Measurements from ENCODE around the gene TAPBPL.

Gene TAPBPL

DNA sequence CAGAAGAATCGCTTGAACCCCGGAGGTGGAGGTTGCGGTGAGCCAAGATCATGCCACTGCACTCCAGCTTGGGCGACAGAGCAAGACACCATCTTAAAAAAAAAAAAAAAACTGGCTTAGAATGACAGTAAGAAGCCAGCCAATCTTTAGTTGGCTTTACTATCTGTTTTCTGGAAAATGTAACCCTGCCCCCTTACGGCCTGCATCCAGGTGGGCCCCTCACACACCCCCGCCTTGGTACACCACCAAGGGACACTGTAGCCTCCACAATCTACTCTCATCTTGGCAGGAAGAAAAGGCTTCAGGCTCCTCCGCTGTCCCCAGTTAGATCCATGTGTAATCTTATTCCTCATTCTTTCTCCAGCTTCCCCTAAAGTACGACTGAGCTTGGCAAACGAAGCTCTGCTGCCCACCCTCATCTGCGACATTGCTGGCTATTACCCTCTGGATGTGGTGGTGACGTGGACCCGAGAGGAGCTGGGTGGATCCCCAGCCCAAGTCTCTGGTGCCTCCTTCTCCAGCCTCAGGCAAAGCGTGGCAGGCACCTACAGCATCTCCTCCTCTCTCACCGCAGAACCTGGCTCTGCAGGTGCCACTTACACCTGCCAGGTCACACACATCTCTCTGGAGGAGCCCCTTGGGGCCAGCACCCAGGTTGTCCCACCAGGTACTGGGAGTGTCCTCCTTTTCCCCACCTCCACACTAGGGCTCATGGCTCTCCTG is 6.6 kb downstream of the TAPBPL start:
- in situ Hi-C loops (cut with HindIII; ENCODE audit: low sequenced_read_pairs): no loop called here

DNA sequence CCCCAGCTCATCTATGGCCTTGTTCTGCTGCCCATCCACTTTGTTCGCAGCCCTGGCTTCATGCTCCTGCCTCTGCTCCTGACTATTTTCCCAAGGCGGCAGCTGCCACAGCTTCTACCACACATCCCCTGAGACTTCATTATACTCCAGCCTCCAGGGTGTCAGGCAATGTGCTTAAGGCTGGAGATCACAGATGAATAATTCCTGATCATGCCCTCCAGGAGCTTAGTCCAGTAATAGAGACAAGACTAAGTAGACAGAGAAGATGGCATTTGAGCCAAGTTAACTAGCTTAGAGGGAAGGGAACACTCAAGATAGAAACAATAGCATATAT is 7.1 kb downstream of the TAPBPL start:
- TF ChIP-seq, protein P1, sequence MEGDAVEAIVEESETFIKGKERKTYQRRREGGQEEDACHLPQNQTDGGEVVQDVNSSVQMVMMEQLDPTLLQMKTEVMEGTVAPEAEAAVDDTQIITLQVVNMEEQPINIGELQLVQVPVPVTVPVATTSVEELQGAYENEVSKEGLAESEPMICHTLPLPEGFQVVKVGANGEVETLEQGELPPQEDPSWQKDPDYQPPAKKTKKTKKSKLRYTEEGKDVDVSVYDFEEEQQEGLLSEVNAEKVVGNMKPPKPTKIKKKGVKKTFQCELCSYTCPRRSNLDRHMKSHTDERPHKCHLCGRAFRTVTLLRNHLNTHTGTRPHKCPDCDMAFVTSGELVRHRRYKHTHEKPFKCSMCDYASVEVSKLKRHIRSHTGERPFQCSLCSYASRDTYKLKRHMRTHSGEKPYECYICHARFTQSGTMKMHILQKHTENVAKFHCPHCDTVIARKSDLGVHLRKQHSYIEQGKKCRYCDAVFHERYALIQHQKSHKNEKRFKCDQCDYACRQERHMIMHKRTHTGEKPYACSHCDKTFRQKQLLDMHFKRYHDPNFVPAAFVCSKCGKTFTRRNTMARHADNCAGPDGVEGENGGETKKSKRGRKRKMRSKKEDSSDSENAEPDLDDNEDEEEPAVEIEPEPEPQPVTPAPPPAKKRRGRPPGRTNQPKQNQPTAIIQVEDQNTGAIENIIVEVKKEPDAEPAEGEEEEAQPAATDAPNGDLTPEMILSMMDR (IDR thresholded peaks at IDR 0.05; ENCODE audit: low read depth, low read length, missing control alignments): no peak
- no peak overlapping the region for H3K4me3 ChIP-seq (ENCODE audit: low read depth, low read length)
- DNase-seq (ENCODE audit: low read depth): no peak
- in situ Hi-C loops (cut with HindIII; ENCODE audit: low sequenced_read_pairs): no loop called here

More for the DNA sequence above, 6.6 kb downstream of the TAPBPL start:
- no peak for DNase-seq (ENCODE audit: low read depth)
- TF ChIP-seq, protein P1 (IDR thresholded peaks at IDR 0.05; ENCODE audit: low read depth, low read length, missing control alignments): no peak
- H3K4me3 ChIP-seq (ENCODE audit: low read depth, low read length): no peak overlapping the region

DNA sequence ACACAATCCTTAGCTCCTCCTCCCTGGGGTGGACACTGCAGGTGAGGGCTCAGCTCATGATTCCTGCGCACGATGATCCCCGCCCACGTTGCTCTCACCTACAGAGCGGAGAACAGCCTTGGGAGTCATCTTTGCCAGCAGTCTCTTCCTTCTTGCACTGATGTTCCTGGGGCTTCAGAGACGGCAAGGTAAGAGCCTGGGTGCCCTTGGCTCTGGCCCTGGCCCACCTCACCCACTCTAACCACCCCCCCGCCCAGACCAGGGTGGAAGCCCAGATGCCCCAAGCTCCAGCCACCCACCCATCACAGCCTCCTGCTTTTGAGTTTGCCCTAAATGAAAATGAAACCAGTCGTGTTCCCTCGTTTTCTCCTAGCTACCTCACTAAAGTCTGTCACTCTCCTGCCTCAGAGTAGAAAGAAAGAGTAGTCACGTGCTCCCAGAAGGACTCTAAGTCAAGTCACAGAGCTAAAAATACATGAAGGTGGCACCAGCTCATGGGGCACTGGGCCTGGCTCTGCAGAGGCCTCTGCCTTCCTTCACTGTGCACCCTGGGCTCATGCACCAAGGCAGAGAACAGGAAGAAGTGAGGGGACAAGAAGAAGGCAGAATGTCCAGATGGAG is 9.0 kb downstream of the TAPBPL start:
- in situ Hi-C loops (cut with HindIII; ENCODE audit: low sequenced_read_pairs): loop anchor here (10.0 kb wide), 1 partner anchor 66 kb away; no protein-coding TSS in a partner anchor
- TF ChIP-seq, protein P1 (IDR thresholded peaks at IDR 0.05; ENCODE audit: low read depth, low read length, missing control alignments): no peak
- H3K4me3 ChIP-seq (ENCODE audit: low read depth, low read length): no peak overlapping the region
- DNase-seq (ENCODE audit: low read depth): no peak

DNA sequence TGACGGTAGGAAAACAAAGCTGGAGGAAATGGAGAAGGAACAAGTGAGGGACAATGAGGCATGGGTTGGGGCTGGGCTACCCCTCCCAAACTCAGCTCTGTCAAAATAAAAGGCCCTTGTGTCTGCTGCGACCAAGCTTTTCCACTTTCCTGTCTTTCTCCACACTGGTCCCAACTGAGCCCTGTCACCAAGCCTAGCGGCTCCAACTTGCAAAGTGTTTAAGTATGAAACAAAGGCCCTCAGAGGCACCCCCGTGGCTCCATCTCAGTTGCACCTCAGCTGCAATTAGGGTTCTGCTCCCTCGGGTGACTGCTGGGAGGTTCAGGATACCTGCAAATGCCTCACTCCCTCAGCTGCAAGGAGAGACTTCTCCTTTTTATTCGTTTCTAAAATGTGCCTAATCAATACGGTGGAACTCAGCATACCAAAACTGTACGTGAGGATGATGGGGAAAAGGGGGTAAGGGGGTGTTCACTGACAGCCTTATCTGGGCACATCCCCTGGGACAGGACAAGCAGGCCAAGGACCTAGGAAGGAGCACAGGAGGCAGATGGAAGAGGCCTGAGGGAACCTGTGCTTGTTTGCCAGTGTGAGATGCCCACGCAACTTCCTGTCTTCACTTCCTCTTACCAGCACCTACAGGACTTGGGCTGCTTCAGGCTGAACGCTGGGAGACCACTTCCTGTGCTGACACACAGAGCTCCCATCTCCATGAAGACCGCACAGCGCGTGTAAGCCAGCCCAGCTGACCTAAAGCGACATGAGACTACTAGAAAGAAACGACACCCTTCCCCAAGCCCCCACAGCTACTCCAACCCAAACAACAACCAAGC is 9.8 kb downstream of the TAPBPL start:
- TF ChIP-seq, protein P1 (IDR thresholded peaks at IDR 0.05; ENCODE audit: low read depth, low read length, missing control alignments): no peak

DNA sequence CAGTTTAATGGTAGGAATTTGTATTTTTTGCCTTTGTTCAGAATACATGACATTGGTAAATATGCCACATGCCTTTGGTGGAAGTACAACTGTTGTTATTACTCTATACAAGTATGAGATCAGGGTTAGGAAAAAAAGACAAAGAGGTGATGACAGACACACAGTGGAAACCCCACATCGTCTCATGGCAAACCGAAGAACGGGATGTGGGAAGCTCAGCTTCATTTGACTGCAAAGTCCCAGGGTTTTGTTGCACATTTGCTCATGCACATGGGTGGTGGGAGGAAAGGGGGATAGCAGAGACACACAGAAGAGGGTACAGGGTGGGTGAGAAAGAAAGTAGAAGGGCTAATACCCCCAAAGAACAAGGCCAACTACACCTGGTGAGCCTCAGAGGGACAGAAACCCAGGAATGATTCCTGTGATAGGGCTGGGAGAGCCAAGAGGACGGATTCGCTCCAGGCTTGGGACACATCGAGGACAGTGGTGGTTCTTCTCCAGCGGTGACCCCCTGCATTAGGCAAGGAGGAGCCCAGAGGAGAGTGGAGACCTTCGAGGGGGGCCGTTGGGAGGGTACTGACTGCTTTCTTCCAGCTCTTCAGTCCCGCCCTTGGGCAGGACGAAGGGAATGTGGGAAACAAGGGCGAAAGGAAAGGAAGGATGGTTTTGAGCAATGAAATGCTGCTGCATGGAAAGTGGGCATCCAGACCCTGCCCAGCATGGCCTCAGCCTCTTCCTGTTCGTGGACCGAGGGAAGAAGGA is 10.6 kb downstream of the TAPBPL start:
- DNase-seq (ENCODE audit: low read depth): no peak
- TF ChIP-seq, protein P1 (IDR thresholded peaks at IDR 0.05; ENCODE audit: low read depth, low read length, missing control alignments): no peak
- in situ Hi-C loops (cut with HindIII; ENCODE audit: low sequenced_read_pairs): loop anchor here (10.0 kb wide), 1 partner anchor 68 kb away; no protein-coding TSS in a partner anchor
- H3K4me3 ChIP-seq (ENCODE audit: low read depth, low read length): no peak overlapping the region

More for the DNA sequence above, 9.8 kb downstream of the TAPBPL start:
- H3K4me3 ChIP-seq (ENCODE audit: low read depth, low read length): no peak overlapping the region
- in situ Hi-C loops (cut with HindIII; ENCODE audit: low sequenced_read_pairs): loop anchor here (10.0 kb wide), 1 partner anchor 67 kb away; no protein-coding TSS in a partner anchor
- DNase-seq (ENCODE audit: low read depth): no peak

DNA sequence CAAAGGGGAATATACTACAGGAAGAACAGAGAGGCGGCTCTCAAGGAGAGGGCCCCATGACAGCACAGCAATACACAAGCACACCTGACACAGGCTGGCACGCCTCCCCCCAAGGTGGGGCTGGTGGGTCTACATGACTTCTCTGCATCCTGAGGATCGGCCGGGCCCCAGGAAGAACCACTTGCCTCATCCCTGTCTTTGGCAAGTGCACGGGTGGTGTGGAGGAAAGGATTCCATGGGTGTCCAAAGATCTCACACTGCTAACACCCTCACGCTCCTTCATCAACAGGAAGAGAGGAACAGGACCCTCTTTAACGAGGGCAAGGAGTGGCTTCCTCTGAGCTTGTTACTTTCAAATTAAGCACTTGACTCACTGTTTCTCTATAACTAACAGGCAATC is 11.4 kb downstream of the TAPBPL start:
- TF ChIP-seq, protein P1 (IDR thresholded peaks at IDR 0.05; ENCODE audit: low read depth, low read length, missing control alignments): no peak
- in situ Hi-C loops (cut with HindIII; ENCODE audit: low sequenced_read_pairs): loop anchor here (10.0 kb wide), 1 partner anchor 68 kb away; no protein-coding TSS in a partner anchor
- no peak overlapping the region for H3K4me3 ChIP-seq (ENCODE audit: low read depth, low read length)
- DNase-seq (ENCODE audit: low read depth): no peak

All from astrocyte of the cerebellum (primary cell).